Thymus (tissue), 11 donors: Measurements from ENCODE around the gene ID3. TPM values are rescaled to one million over a fixed set of nuclear protein-coding genes. Genes with fewer than 3 reads are reported as not detected.

Experiments used
- DNase-seq, 9 donors: peaks; one replicate each; pipeline ENCODE4 v3.0.0-alpha.2; 2013; ENCODE audit warnings: low spot score in 9 of 9, low read depth in 6 of 9, missing footprints in 1 of 9
- H3K27ac ChIP-seq, 2 donors: one replicate each; pipeline ENCODE4 v1.5.1; 2013; ENCODE audit warnings: control low read depth in 1 of 2, low read depth in 1 of 2, low read length in 1 of 2, mild to moderate bottlenecking in 1 of 2, moderate library complexity in 1 of 2
- H3K27me3 ChIP-seq, 2 donors: one replicate each; pipeline ENCODE4 v1.5.1; 2013; ENCODE audit warnings: low read length in 1 of 2; ENCODE audit not compliant: control insufficient read depth in 2 of 2, insufficient read depth in 1 of 2
- H3K36me3 ChIP-seq, 2 donors: one replicate each; pipeline ENCODE4 v1.5.1; 2013; ENCODE audit warnings: low read length in 1 of 2, mild to moderate bottlenecking in 1 of 2, moderate library complexity in 1 of 2; ENCODE audit not compliant: control insufficient read depth in 2 of 2, insufficient read depth in 2 of 2
- H3K4me1 ChIP-seq, 2 donors: one replicate each; pipeline ENCODE4 v1.5.1; 2013; ENCODE audit warnings: low read length in 2 of 2; ENCODE audit not compliant: control insufficient read depth in 2 of 2, insufficient read depth in 2 of 2
- H3K4me3 ChIP-seq, 2 donors: one replicate each; pipeline ENCODE4 v1.5.1; 2013; ENCODE audit warnings: low read length in 2 of 2, control low read depth in 1 of 2, mild to moderate bottlenecking in 1 of 2
- H3K9me3 ChIP-seq, 2 donors: one replicate each; pipeline ENCODE4 v1.5.1; 2013; ENCODE audit warnings: low read length in 1 of 2, mild to moderate bottlenecking in 1 of 2; ENCODE audit not compliant: control insufficient read depth in 2 of 2, insufficient read depth in 1 of 2
- WGBS: extraction: QIAGEN DNeasy Blood & Tissue Kit; methylation state at CpG from one replicate; pipeline ENCODE4 v1.1.7; 2013; 5-methylcytosine and 5-hydroxymethylcytosine counted together
- polyA plus RNA-seq: library from polyadenylated mRNA; stranded (reverse); fragments of 200-250 nt; gene quantifications from one replicate; pipeline ENCODE4 v1.2.3, GENCODE V29; 2013
- total RNA-seq: library from RNA; stranded (reverse); fragments of 120-200 nt; gene quantifications from one replicate; pipeline ENCODE4 v1.2.4, GENCODE V29; 2013
- donor health status: healthy.

Gene ID3
- total and polyA plus RNA-seq, 2 donors: 131 to 255 TPM

GRCh38 chr1:23578997-23579363 lies 19.7 kb upstream of the ID3 start:
- H3K27me3 ChIP-seq: no peaks in the 10 kb centered on the region
- no peak for DNase-seq
- no peak overlapping the region for H3K4me3 ChIP-seq
- peaks cover 0 to 3% of the 10 kb centered on the region in 2 donors for H3K9me3 ChIP-seq
- peaks cover 16 to 70% of the 10 kb centered on the region in 2 donors for H3K4me1 ChIP-seq
- WGBS: 93% methylated on average over 6 of the region's 6 CpGs
- no peak overlapping the region for H3K27ac ChIP-seq
- no peaks in the 10 kb centered on the region for H3K36me3 ChIP-seq

- H3K4me1 ChIP-seq: peaks cover 16 to 75% of the 10 kb centered on the region in 2 donors
- H3K36me3 ChIP-seq: no peaks in the 10 kb centered on the region
- H3K4me3 ChIP-seq: no peak overlapping the region
- WGBS: 86% methylated on average over 4 of the region's 4 CpGs
- H3K27me3 ChIP-seq: no peaks in the 10 kb centered on the region
- peak in 1 of 9 donors; percentile 38 for DNase-seq
- H3K9me3 ChIP-seq: peaks cover 0 to 3% of the 10 kb centered on the region in 2 donors
- H3K27ac ChIP-seq: peak overlapping the region in 1 of 2 donors; percentile 14
These were observed 19.2 kb upstream of the ID3 start for GRCh38 chr1:23578311-23578996.

- 88% methylated on average over 11 of the region's 11 CpGs for WGBS
- H3K9me3 ChIP-seq: peaks cover 0 to 3% of the 10 kb centered on the region in 2 donors
- peak in 1 of 9 donors; percentile 64 for DNase-seq
- H3K27me3 ChIP-seq: no peaks in the 10 kb centered on the region
- no peaks in the 10 kb centered on the region for H3K36me3 ChIP-seq
- H3K4me3 ChIP-seq: no peak overlapping the region
- peak overlapping the region; percentile 72 to 74 for H3K27ac ChIP-seq
- peaks cover 16 to 74% of the 10 kb centered on the region in 2 donors for H3K4me1 ChIP-seq
These were observed 18.0 kb upstream of the ID3 start for GRCh38 chr1:23577056-23578004.

DNA sequence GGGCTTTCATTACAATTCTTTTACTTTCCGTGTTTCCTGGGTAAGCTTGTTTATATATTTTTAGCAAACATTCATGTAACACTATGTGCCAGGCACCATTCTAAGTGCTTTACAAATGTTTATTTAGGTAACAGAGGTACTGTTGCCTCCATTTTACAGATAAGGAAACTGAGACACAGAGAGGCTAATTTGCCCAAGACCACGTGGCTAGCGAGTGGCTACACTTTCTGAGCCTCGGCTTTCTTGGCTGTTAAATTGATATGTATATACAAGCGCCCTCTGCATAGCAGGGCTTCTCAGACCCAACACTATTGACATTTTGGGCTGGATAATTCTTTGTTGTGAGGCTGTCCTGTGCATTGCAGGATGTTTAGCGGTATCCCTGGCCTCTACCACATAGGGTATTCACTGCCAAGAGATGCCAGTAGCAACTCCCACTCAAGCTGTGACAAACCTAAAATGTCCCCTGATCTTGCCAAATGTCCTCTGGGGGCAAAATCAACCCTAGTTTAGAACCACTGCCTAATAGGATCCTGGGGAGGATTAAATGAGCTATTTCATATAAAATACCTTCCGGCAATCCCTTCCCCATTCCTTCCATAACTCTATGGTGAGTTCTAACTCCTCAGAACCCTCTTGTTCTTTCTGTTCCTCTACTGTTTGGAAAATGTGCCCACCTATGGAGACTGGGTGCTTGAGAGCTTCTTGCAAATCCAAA lies 17.2 kb upstream of the ID3 start:
- DNase-seq: no peak
- peaks cover 0 to 3% of the 10 kb centered on the region in 2 donors for H3K9me3 ChIP-seq
- 96% methylated on average over 7 of the region's 7 CpGs for WGBS
- no peaks in the 10 kb centered on the region for H3K36me3 ChIP-seq
- no peak overlapping the region for H3K4me3 ChIP-seq
- H3K27me3 ChIP-seq: no peaks in the 10 kb centered on the region
- peaks cover 16 to 69% of the 10 kb centered on the region in 2 donors for H3K4me1 ChIP-seq
- H3K27ac ChIP-seq: peak overlapping the region; percentile 3 to 72

GRCh38 chr1:23575226-23575810 lies 16.0 kb upstream of the ID3 start:
- H3K27ac ChIP-seq: no peak overlapping the region
- peaks cover 7 to 57% of the 10 kb centered on the region in 2 donors for H3K4me1 ChIP-seq
- DNase-seq: no peak
- H3K27me3 ChIP-seq: no peaks in the 10 kb centered on the region
- no peak overlapping the region for H3K4me3 ChIP-seq
- 78% methylated on average over 5 of the region's 5 CpGs for WGBS
- no peaks in the 10 kb centered on the region for H3K36me3 ChIP-seq
- H3K9me3 ChIP-seq: no peaks in the 10 kb centered on the region

GRCh38 chr1:23574265-23574754 lies 15.0 kb upstream of the ID3 start:
- Histone ChIP-seq H3K9me3 (no peaks in the 10 kb centered on the region), H3K4me3 (no peak overlapping the region), H3K36me3 (no peaks in the 10 kb centered on the region), H3K27ac (no peak overlapping the region), H3K27me3 (no peaks in the 10 kb centered on the region), H3K4me1 (peaks cover 6 to 57% of the 10 kb centered on the region in 2 donors)
- peak in 1 of 9 donors; percentile 34 for DNase-seq
- WGBS: 64% methylated on average over 2 of the region's 2 CpGs

DNA sequence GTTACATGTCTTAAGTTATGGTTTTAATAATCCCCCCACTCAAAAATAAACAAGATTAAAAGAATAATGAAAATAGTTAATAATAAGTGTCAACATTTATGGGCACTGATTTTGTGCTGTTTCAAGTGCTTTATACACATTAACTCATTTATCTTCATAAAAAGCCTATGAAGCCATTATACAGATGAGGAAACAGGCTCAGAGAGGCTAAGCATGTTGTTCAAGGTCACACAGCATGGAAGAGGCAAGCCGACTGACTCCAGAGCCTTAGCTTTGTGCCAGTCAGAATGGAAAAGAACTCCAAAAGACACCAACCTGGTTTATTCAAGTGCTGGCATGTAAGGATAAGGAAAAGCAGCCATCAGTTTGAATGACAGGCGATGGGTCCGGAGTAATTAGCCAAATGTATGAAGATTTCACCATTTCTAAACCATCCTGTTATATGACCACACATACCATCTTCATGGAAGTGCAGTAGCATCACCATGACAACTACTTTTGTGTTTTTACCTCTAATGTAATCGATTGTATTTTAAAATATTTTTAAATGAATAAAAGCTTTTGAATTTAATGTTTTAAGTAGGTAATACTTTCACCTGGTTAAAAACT lies 14.4 kb upstream of the ID3 start:
- WGBS: 73% methylated on average over 4 of the region's 4 CpGs
- Histone ChIP-seq H3K27me3 (peaks cover 0 to 3% of the 10 kb centered on the region in 2 donors), H3K4me1 (peaks cover 8 to 63% of the 10 kb centered on the region in 2 donors), H3K9me3 (no peaks in the 10 kb centered on the region), H3K36me3 (no peaks in the 10 kb centered on the region), H3K4me3 (no peak overlapping the region), H3K27ac (peak overlapping the region in 1 of 2 donors; percentile 8)
- no peak for DNase-seq

- peaks cover 0 to 11% of the 10 kb centered on the region in 2 donors for H3K27me3 ChIP-seq
- H3K4me1 ChIP-seq: peaks cover 9 to 63% of the 10 kb centered on the region in 2 donors
- DNase-seq: no peak
- H3K27ac ChIP-seq: no peak overlapping the region
- no peaks in the 10 kb centered on the region for H3K9me3 ChIP-seq
- 87% methylated on average over 3 of the region's 3 CpGs for WGBS
- no peaks in the 10 kb centered on the region for H3K36me3 ChIP-seq
- H3K4me3 ChIP-seq: no peak overlapping the region
These were observed 12.2 kb upstream of the ID3 start for GRCh38 chr1:23571465-23571864.
